ENCODE measurements around the gene MACF1. TPM values are rescaled to one million over a fixed set of nuclear protein-coding genes. Genes with fewer than 3 reads are reported as not detected.
"Not testable (repeated sequence)": the region's sequence is repeated elsewhere in the genome, so short reads cannot be mapped to it uniquely, and the experiment has no call there.

The MACF1 gene
- total RNA-seq, 2 donors from 2014 or later: 434 to 605 TPM

DNA sequence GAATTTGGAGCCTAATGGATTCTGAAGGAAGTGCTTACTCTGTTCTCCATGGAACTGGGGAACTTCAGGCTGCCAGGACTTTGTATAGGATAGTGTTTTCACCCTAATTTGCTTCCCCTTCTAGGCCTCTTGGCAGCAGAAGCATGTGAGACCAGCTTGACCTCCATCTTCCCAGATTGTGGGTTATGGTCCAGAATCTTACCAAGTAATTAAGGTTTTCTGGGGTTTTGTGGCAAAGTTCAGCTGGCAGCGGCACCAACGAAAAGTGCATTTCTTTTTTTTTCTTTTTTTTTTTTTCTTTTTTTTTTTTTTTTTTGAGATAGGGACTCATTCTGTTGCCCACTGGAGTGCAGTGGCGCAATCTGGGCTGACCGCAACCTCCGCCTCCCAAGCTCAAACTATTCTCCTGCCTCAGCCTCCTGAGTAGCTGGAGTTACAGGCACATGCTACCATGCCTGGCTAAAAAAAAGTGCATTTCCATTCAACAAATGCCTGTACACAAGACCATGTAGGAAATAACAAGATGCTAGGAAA lies 283.6 kb downstream of the MACF1 start:
- Mint-ChIP-seq H3K27ac (no peak overlapping the region), H3K36me3 (ENCODE audit: low read depth) (peaks cover 42% of the 10 kb centered on the region), H3K4me1 (peaks cover 4% of the 10 kb centered on the region), H3K4me3 (no peak overlapping the region), H3K9me3 (no peaks in the 10 kb centered on the region), H3K27me3 (peaks cover 5% of the 10 kb centered on the region)
- no peak for ATAC-seq (replicated peaks)

DNA sequence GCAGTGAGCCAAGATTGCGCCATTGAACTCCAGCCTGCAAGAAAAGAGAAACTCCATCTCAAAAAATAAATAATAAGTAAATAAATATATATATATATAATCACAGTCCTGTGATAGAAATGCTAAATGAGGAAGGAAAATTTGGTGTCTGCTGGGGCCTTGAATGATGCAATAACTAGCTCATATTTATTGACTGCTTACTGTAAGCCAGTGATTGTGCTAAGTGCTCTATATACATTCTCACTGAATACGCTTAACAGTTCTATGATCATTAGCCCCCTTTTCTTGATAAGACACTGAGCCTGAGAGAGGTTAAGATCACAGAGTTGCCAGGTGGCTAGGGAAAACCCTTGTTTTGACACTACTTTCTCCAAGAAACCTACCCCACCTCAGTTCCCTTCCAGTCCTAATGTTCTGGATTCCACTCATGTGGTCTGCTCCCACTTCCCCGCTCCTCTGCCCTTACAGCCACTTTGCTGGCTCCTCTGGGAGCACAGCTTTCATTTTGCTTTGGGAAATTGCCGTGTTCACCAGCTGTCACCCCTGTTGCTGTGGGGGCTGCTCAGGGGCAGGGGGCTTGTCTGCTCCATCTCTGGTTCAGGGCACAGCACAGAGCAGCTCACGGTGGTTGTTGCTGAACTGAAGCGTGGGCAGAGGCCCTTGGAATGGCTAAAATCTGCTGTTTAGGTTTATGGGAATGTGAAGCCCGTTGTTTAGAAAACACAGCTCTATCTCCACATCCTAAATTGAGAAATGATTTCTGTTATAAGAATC lies 284.5 kb downstream of the MACF1 start:
- H3K4me1 Mint-ChIP-seq: peaks cover 4% of the 10 kb centered on the region
- H3K27me3 Mint-ChIP-seq: peaks cover 11% of the 10 kb centered on the region
- no peak for ATAC-seq (replicated peaks)
- no peaks in the 10 kb centered on the region for H3K9me3 Mint-ChIP-seq
- H3K36me3 Mint-ChIP-seq (ENCODE audit: low read depth): peaks cover 33% of the 10 kb centered on the region
- no peak overlapping the region for H3K27ac Mint-ChIP-seq
- H3K4me3 Mint-ChIP-seq: no peak overlapping the region

DNA sequence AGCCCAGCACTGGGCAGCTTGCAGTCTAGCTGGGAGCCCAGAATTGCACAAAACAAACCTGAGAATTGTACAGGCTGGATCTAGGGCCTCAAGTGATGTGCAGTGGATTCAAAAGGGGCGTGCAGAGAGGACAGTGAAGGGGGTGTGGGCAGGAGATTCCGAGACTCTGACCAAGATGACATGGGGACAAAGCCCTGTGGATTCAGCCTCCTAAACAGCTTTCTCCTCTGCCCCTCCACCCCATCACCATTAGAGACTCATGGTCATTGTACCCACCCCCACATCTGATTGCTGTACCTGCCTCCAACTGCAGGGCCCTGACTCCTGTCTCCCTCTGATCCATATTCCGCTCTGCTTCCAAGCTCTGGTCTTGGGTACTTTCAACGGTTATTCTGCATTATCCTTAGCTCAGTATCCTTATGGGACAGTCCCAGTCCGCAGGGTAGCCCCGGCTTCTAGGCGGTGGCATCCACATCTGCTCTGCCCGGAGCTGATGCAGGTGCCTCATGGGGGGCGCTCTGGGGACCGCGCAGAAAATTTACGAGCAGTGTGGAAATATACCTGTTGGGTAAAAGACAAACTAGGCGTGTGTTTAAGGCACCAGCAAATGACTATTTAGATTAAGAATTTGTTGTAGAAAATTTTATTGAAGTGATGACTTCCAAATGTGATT lies 285.2 kb downstream of the MACF1 start:
- no peak for ATAC-seq (replicated peaks)
- Mint-ChIP-seq H3K4me3 (peak overlapping the region; percentile 55), H3K4me1 (peaks cover 4% of the 10 kb centered on the region), H3K9me3 (no peaks in the 10 kb centered on the region), H3K27me3 (peaks cover 12% of the 10 kb centered on the region), H3K36me3 (ENCODE audit: low read depth) (peaks cover 26% of the 10 kb centered on the region), H3K27ac (no peak overlapping the region)

DNA sequence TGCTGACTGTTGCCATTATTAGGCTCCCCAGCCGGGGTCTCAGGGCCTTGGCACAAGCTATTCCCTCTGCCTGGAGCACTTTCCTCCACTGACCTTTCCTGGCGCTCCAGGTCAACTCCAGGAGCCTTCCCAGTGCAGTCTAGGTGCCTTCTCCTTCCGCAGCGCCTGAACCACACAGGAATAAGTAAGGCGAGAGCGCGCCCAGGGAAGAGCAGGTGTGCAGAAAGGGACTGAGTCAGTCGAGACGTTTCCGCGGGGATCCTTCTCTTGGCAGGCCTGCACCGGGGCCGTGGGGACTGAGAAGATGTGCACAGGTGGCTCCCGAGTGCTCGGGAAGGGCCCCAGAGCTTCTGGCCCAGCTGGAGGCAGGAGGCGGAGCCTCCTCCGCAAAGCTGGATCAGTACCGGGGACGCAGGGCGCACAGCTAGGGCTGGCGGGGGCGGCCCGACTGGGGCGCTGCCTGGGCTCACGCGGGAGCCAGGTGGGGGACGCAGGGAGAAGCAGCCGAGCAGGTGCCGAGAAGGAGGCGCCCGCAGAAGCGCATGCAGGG lies 286.2 kb downstream of the MACF1 start:
- H3K27ac Mint-ChIP-seq: no peak overlapping the region
- ATAC-seq (replicated peaks): peak; percentile 16
- H3K4me3 Mint-ChIP-seq: peak overlapping the region; percentile 55
- H3K4me1 Mint-ChIP-seq: peaks cover 4% of the 10 kb centered on the region
- no peaks in the 10 kb centered on the region for H3K9me3 Mint-ChIP-seq
- peaks cover 16% of the 10 kb centered on the region for H3K36me3 Mint-ChIP-seq (ENCODE audit: low read depth)
- peaks cover 12% of the 10 kb centered on the region for H3K27me3 Mint-ChIP-seq

DNA sequence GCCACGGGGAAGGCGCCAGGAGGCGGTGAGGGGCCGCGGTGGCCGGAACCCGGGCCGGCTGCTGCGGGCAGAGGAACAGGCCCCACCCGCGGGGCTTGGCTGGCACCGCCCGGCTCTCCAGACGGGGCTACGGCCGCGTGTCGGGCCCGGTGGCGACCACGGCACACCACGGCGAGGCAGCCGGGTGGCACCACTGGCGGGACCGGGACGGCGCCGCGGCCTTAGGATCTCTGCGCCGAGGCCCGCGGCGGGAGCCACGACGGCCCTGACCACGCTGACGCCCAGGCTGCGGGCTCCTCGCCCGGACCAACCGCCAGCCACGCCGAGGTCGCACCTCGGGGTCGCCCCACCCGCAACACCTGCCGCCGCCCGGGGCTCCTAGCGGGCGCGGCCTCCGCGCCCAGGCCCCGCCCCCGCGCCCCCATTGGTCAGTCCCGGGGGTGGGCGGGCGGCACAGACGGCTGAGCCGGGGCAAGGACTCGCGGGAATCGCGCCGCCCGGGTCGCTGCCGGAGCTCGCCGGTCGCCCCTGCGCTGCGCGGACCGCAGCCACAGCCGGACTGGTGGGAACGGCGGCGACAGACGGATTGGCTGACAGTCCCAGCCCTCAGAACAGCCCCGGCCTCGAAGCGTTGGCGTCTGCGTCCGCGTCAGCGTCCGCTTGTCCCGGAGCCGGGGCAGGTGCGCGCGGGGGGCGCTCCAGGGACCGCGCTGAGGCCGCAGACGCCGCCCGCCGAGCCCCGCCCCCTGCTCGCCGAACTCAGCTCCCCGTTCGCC lies 286.8 kb downstream of the MACF1 start, which contains the start of gene BMP8A:
Gene BMP8A, plus strand, starts transcription at position 491 of the 776 bp plus-strand sequence. CDS start 356 bp downstream, outside the sequence.
- Mint-ChIP-seq H3K4me1 (peaks cover 4% of the 10 kb centered on the region), H3K36me3 (ENCODE audit: low read depth) (peaks cover 9% of the 10 kb centered on the region), H3K9me3 (no peaks in the 10 kb centered on the region), H3K27me3 (peaks cover 12% of the 10 kb centered on the region), H3K27ac (no peak within 1 kb of the TSS), H3K4me3 (peak within 1 kb of the TSS; percentile 56)
- peak; percentile 90 for ATAC-seq (replicated peaks)

DNA sequence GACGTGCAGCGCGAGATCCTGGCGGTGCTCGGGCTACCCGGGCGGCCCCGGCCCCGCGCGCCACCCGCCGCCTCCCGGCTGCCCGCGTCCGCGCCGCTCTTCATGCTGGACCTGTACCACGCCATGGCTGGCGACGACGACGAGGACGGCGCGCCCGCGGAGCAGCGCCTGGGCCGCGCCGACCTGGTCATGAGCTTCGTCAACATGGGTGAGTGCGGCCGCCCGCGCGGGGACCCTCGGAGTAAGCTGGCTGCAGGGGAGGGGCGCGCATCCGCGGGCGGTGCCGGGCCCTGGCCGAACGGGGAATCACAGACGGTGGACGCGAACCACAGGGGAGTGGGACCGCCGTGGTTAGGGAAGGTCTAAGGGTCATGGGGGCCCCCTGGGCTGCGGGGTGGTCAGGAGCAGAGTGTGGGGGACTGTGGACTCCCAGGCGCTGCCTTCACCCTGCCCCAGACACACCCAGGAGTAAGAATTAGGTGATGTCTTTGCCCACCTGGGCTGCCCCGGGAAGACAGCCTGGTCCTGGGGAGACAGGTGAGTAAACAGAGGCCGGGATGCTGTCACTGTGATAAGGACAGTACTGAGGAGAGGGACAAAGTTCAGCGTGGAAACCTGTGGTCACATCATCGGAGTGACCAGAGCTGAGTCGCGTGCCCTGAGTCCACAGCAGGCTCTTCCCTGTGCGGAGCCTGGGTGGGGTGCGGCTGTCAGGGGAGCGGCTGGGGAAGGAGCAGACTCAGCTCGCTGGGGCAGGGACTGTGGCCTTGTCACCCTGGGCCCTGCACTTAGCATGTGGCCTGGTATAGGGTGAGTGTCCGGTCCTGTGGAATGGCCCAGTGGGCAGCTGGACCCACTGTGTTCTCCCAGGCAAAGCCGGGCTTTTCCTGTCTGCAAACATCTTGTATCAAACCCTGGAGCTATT lies 287.9 kb downstream of the MACF1 start:
- Mint-ChIP-seq H3K27me3 (peaks cover 12% of the 10 kb centered on the region), H3K4me3 (peak overlapping the region; percentile 56)
- not testable (repeated sequence) for H3K4me1 Mint-ChIP-seq; ATAC-seq (replicated peaks); H3K27ac Mint-ChIP-seq; H3K9me3 Mint-ChIP-seq; H3K36me3 Mint-ChIP-seq (ENCODE audit: low read depth)

DNA sequence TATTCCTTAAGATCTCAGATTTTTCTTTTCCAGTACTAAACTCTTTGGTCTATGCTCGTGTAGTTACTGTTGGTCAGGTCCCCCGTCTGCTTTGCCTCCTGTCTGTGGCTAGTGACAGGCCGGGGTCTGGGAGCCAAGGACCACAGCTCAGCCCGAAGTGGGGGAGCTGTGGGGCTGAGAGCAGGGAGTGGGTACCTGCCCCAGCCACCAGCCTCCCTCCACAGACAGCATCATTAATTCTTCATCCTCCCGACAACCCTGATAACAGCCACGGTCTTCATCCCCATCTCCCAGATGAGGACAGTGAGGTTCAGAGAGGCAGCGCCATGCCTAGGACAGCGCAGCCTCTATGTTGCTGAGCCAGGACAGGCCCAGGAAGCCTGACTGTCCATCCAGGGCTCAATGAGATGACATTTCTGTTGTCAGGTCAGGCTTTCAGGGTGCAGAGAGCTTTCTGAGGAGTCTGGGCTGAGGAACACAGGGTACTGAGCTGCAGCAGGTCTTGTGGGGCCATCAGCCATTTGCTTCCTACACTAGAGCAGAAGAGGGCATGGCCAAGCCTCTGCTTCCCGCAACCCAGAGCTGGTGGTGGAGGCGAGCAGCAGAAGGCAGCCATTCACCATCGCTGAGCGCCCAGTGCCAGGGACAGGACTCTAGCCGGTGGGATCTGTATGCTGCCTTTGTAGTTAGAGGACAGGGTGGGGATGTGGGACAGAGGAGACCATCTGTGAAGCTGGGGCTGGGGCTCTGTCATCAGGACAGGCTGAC lies 288.7 kb downstream of the MACF1 start:
- Mint-ChIP-seq H3K27me3 (peaks cover 12% of the 10 kb centered on the region), H3K4me3 (peak overlapping the region; percentile 56)
- not testable (repeated sequence) for H3K4me1 Mint-ChIP-seq; H3K9me3 Mint-ChIP-seq; ATAC-seq (replicated peaks); H3K36me3 Mint-ChIP-seq (ENCODE audit: low read depth); H3K27ac Mint-ChIP-seq

DNA sequence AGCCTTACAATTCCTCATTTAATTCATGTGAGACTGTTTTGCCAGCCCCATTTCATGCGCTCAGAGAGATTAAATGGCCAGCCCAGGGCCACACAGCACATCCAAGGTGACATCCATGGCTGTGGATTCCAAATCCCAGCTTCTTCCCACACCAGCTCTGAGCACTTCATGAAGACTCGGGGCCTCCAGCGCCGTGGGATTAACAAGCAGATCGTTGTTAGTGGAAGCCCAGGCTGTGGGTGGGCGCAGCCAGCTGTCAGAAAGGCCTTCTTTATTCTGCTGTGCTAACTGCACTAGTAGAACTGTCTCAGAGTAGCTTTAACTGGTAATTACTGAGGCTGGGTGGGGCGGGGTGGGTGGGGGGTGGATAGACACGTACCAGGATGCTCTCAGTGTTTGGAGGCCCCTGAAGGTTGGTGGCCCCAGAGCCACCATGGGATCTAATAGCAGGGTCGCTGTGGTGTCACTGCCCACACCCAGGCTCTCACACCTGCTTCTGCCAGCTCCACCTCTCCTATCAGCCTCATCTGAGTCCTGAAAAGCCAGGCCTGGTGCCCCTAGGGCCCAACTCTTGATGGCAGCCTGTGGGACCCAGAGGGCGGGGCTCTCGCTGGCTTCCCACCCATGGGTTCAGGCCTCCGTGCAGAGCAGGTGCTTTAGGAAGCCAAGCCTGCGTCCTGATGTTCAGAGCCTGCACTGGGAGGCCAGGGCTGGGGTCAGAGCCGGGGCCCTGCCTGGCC lies 290.3 kb downstream of the MACF1 start:
- ATAC-seq (replicated peaks): no peak
- Mint-ChIP-seq H3K4me3 (no peak overlapping the region), H3K27ac (no peak overlapping the region), H3K9me3 (no peaks in the 10 kb centered on the region), H3K27me3 (peaks cover 12% of the 10 kb centered on the region), H3K36me3 (ENCODE audit: low read depth) (no peaks in the 10 kb centered on the region), H3K4me1 (peaks cover 4% of the 10 kb centered on the region)

DNA sequence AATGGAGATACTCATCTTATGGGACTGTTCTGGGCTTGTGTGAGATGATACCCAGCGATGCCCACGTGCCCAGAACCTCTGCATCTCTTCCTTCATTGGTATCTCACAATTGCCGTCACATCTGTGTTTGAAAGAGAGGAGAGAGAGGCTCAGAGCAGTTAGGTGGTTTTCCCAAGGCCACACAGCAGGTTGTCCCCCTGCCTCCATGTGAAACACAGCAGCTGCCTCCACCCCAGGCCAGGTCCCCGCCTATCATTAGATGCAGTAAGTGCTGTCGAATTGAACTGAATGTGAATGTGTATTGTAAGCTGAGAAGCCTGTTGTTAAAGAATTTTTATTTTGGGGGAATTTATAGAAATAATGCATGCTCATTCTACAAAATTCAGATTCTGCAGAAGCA lies 292.0 kb downstream of the MACF1 start:
- H3K27me3 Mint-ChIP-seq: peaks cover 12% of the 10 kb centered on the region
- not testable (repeated sequence) for H3K36me3 Mint-ChIP-seq (ENCODE audit: low read depth); H3K4me3 Mint-ChIP-seq; H3K9me3 Mint-ChIP-seq; H3K27ac Mint-ChIP-seq; ATAC-seq (replicated peaks); H3K4me1 Mint-ChIP-seq

DNA sequence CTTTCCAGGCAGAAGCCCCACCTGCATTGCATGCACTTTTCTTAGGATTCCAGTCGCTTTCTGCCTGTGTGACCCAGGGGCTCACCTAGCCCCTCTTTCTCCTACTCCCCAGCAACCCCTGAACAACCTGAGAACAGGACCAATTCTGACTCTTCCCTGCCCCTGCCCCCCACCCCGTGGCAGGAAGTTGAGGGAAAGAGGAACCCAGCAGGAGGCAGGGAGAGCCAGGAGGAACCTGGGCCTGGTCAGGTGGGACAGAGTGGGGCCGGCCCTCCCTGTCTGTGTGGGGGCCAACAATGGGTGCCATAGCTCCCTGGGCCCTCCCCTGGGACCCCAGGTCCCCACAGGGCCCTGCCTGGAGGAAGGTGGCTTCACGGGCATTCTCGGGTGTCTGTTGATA lies 293.1 kb downstream of the MACF1 start:
- Mint-ChIP-seq H3K4me1 (no peaks in the 10 kb centered on the region), H3K36me3 (ENCODE audit: low read depth) (no peaks in the 10 kb centered on the region), H3K9me3 (no peaks in the 10 kb centered on the region), H3K27ac (no peak overlapping the region), H3K4me3 (no peak overlapping the region), H3K27me3 (peaks cover 12% of the 10 kb centered on the region)
- ATAC-seq (replicated peaks): no peak

DNA sequence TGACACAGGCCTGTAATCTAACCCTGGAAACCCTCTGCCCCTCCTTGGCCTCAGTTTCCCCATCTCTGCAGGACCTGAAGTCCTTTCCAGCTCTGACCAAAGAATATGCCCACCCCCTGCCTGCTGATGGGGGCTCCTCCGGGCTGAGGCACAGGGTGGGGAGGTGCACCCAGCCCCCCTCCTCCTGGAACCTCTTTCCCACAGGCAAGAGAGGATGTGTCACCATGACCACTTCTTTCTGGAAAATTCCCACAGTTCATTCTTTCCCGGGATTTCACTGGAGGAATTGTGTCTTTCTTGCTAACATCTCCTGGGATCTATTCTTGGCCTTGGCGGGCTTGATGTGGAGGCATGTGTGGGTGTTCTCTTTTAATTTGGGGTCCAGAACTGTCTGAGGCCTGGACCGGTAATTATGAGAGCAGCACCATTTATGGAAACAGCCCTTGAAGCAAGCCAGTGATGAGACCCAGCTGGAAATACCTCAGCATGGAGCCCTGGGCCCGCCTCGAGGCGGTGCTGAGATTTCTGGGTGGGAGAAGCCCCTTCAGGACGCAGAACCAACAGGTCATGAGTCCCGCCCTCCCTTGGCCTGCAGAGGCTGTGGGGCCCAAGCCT lies 293.7 kb downstream of the MACF1 start:
- not testable (repeated sequence) for ATAC-seq (replicated peaks); H3K27ac Mint-ChIP-seq; H3K27me3 Mint-ChIP-seq; H3K36me3 Mint-ChIP-seq (ENCODE audit: low read depth); H3K4me1 Mint-ChIP-seq; H3K4me3 Mint-ChIP-seq; H3K9me3 Mint-ChIP-seq

DNA sequence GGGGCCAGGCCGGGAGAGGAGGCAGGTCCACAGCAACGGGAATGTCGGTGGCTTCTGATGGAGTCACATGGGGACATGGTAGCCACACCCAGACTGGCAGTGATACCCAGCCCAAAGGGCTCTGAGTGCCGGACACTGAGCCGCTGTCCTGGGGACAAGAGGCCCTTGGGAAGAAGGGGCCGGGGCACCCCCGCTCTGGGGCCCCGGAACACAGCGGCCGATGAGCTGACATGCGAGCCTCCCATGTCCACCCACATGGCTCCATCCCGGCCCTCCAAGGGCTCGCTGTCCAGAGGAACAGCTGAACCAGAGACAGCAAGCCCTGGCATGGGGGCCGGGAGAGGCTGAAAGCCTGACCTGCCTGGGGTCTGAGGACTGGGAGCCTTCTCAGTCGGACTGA lies 294.3 kb downstream of the MACF1 start:
- H3K27ac Mint-ChIP-seq; H3K9me3 Mint-ChIP-seq; ATAC-seq (replicated peaks); H3K4me3 Mint-ChIP-seq; H3K27me3 Mint-ChIP-seq; H3K4me1 Mint-ChIP-seq; H3K36me3 Mint-ChIP-seq (ENCODE audit: low read depth): not testable (repeated sequence)

All from activated T-helper 17 cell treated with anti-CD3 and anti-CD28 coated beads, Interleukin-2, amount 50 U/mL, for 72 hours (primary cell).